GM21619 (cell line): ENCODE measurements around the gene PCSK2.

Experiments
- ATAC-seq: cut with Tn5 transposase; IDR thresholded peaks from one replicate; pipeline ENCODE4 v1.9.1; 2021; ENCODE audit not compliant: unreplicated experiment

The PCSK2 gene

GRCh38 chr20:17248224-17248623 lies 21.4 kb downstream of the PCSK2 start:
- ATAC-seq, result no peak

- no peak for ATAC-seq
These were observed 35.9 kb downstream of the PCSK2 start for GRCh38 chr20:17262786-17263185.

- no peak for ATAC-seq
These were observed 46.9 kb downstream of the PCSK2 start for GRCh38 chr20:17273717-17274116.

DNA sequence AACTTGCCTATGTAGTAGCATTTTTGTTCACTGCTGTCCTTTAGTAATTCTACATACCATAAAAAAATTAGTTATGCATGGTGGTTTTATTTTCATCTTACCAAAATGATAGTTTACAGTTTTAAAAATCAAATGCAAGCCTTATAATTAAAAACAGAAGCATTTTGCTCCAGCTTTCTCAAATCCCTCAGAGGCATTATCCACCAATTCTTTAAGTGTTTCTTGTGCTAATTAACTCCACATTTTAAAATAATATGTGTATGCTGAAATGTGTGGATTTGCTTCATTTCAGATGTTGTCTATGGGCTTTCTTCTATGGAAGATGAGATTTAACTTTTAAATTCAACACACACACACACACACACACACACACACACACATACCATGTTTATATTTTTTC lies 49.3 kb downstream of the PCSK2 start:
- ATAC-seq, result no peak

DNA sequence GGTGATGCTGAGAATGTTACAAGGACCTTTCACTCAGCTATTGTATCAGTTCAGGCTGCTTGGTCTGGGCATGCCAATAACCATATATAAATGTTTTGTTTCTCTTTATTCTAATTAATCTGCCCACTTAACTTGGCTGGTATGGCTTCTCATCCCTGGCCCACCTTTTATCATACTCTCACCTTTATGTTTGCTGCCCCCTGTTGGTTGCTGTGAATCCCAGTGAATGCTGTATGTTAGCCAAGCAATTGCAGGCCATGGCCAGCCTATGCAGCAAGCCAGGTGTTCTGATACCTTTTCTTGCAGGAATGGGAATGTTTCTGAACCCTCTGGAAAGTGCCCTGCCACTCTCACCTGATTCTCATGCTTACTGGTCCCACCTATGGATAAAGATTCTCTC lies 54.6 kb downstream of the PCSK2 start:
- no peak for ATAC-seq

DNA sequence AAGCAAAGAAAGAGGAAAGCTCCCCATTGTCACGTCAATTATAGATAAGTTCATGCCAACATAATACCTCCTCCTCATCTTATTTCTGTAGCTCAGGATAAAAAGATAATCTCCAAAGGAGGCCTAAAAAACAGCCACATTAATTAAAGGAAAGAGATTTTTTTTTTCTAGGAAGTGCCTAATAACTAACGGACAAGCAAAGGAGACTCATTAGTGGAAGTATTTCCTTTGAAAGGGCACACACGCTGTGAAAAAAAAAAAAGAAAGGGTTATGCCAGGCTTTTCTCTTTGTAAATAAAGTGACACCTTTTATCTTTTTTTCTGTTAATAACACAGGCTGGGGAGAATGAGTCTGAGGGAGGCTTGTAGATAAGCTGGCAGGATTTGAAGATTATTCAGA lies 55.7 kb downstream of the PCSK2 start:
- no peak for ATAC-seq

DNA sequence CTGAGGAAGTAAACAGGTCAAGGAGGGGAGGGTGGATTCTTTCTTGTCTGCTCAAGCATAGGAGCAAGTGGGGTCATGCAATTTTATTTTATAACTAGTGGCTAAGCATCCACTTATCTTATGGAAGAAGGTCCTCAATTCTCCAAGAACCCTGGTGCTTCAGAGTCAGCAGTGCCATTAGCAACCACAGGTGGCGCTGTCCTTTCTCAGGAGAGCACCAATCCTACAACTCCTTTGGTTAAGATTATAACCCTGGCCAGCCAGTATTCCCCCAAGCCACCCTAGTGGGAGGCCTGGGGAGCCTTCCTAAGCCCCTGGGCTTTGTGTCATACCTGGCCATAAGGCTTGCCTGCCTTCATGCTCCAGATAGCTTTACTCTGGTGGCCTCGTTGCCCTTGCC lies 60.7 kb downstream of the PCSK2 start:
- ATAC-seq, result no peak

GRCh38 chr20:17287998-17288397 lies 61.2 kb downstream of the PCSK2 start:
- no peak for ATAC-seq

GRCh38 chr20:17295151-17295726 lies 68.4 kb downstream of the PCSK2 start:
- no peak for ATAC-seq

GRCh38 chr20:17295991-17296390 lies 69.2 kb downstream of the PCSK2 start:
- ATAC-seq, result no peak

- ATAC-seq, result no peak
These were observed 71.3 kb downstream of the PCSK2 start for GRCh38 chr20:17298171-17298570.

DNA sequence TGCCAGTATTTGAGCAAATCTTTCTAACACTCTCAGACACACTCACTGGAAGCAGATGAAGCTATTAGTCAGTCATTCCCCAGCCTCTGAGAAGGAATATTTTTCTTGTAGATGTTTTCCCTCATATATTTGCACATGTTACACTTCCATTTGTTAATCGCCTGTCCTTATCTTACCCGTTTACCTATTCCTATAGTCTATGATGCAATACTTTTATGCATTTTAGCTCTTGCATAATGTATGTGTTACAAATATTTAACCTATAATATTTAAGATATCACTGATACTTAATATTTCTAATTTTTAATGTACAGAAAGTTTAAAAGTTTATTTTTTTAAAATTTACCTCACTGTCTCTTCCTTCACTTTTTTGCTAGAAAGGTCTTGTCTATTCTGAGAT lies 71.9 kb downstream of the PCSK2 start:
- no peak for ATAC-seq

DNA sequence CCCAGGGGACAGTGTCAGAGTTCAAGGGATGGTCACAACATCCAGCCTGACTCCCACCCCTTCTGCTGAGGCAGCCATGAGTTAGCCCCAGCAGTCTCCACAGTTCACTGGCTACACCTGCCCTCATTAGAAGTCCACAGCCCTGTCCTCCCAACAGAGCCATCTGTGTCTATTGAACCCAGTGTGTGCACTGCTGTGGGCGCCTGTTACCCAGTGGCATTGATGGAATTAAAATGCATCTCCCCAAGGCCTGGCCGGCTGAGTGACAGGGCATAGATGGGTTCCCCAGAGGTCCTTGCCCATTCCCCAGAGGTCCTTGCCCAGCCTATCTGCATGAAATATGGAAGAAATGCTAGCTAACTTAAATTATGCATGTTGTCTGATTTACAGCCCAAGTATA lies 73.3 kb downstream of the PCSK2 start:
- no peak for ATAC-seq

- ATAC-seq, result no peak
These were observed 77.9 kb downstream of the PCSK2 start for GRCh38 chr20:17304774-17305173.

DNA sequence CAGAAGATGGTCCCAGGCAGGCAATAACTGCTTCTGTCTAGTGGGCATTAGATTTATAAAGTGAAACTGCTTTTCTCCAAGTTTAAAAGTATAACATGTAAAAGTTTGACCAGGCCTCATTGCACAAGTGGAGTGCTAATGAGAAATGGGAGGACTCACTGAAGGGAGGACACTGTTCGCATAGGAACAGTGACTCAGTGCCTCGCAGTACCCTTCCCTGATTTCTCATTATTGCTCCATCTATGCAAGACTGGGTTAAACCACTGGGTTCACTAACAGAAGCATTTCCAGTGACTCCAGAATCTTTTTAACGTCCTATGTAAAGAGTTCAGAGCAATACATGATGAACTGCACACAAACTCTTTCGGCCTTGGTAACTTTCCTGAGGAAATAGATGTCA lies 79.6 kb downstream of the PCSK2 start:
- no peak for ATAC-seq

DNA sequence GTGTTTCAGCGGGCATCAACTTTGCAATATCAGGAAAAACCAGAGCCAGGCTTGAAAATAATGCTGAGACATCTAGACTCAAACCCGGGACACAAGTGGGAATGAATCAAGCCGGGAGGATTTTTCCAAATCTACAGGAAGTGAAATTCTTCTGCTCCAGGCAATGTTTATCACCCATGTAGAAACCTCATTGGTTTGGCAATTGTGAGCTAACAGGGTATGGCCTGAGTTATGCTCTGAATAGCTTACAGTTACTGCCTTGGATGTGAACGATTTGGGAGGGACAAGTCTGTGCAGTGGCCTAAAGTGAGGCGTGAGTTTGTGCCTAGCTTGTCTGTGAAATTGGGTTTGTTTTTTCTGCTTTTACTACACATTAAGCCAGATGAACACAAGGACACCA lies 87.4 kb downstream of the PCSK2 start:
- no peak for ATAC-seq

GRCh38 chr20:17315407-17316231 lies 88.8 kb downstream of the PCSK2 start:
- no peak for ATAC-seq

GRCh38 chr20:17316316-17317038 lies 89.6 kb downstream of the PCSK2 start:
- no peak for ATAC-seq

GRCh38 chr20:17317341-17317740 lies 90.5 kb downstream of the PCSK2 start:
- no peak for ATAC-seq

- ATAC-seq, result no peak
These were observed 93.6 kb downstream of the PCSK2 start for GRCh38 chr20:17320456-17320855.

DNA sequence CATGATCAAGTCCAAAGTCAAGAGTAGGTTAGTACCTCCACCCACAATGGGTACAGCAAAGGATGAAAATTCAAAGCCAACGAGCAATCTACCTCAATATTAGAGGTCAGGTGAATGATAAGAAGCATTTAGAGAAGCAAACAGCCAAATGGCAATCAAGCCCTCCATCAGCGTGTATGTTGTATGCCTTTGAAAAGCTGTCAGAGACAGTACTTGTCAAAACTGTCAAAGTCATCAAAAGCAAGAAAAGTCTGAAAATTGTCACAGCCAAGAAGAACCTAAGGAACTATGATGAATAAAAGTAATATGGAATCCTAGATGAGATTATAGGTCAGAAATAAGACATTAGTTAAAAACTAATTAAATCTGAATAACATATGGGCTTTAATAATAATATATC lies 99.3 kb downstream of the PCSK2 start:
- no peak for ATAC-seq
